Panc1 (cell line): ENCODE results near the gene TM7SF3. TPM values are rescaled to one million over a fixed set of nuclear protein-coding genes. Genes with fewer than 3 reads are reported as not detected.
"Not testable (repeated sequence)": the region's sequence is repeated elsewhere in the genome, so short reads cannot be mapped to it uniquely, and the experiment has no call there.

Source experiments
- ATAC-seq: fragments of 200-7000 bp; cut with Tn5 transposase; 2 replicates; pipeline ENCODE4 v1.9.1; 2020; ENCODE audit warnings: mild to moderate bottlenecking, moderate library complexity
- BruUV-seq: library from RNA; stranded (reverse); fragments of 400-500 nt; replicated peaks from 2 replicates; lab custom pipeline; 2021; lab: Mats Ljungman, UMichigan
- CTCF ChIA-PET: fragments of 300-600 bp; sonication (Branson Sonifier 250); formaldehyde crosslinking; loops from one replicate; lab custom pipeline; 2022; ENCODE audit warnings: antibody characterized with exemption; lab: Charles Lee
- POLR2A ChIA-PET: fragments of 300-600 bp; sonication (Branson Sonifier 250); formaldehyde crosslinking; loops from one replicate; lab custom pipeline; 2022; ENCODE audit warnings: antibody characterized with exemption; lab: Charles Lee
- DNase-seq: peaks from one replicate; pipeline ENCODE4 v3.0.0-alpha.2; 2010; ENCODE audit warnings: low read depth, low spot score
- H3K27ac ChIP-seq: 2 replicates; pipeline ENCODE4 v1.5.1; 2011; ENCODE audit warnings: mild to moderate bottlenecking, low read length, inconsistent platforms
- H3K27me3 ChIP-seq: fragments of 200-500 bp; sonication (Bioruptor generic); 2 replicates; pipeline ENCODE4 v1.6.0; 2014; ENCODE audit warnings: low read length, inconsistent platforms; ENCODE audit not compliant: control insufficient read depth, insufficient read depth
- H3K36me3 ChIP-seq: fragments of 200-500 bp; sonication (Bioruptor generic); 2 replicates; pipeline ENCODE4 v1.5.1; 2014; ENCODE audit warnings: inconsistent platforms, mild to moderate bottlenecking, low read length, moderate library complexity; ENCODE audit not compliant: control insufficient read depth, insufficient read depth
- H3K4me1 ChIP-seq: 2 replicates; pipeline ENCODE4 v1.5.1; 2011; ENCODE audit warnings: inconsistent platforms, mild to moderate bottlenecking, low read length, moderate library complexity; ENCODE audit not compliant: control insufficient read depth, insufficient read depth
- H3K4me3 ChIP-seq, 2 experiments: 2 replicates each; pipeline ENCODE4 v1.5.1; 2011 to 2012; ENCODE audit warnings: low read depth in 2 of 2, low read length in 2 of 2, mild to moderate bottlenecking in 2 of 2, inconsistent platforms in 1 of 2, moderate library complexity in 1 of 2
- H3K9me3 ChIP-seq: fragments of 200-500 bp; sonication (Bioruptor generic); 2 replicates; pipeline ENCODE4 v1.5.1; 2014; ENCODE audit warnings: low read depth, mild to moderate bottlenecking, inconsistent platforms, low read length, moderate library complexity; ENCODE audit not compliant: control insufficient read depth, insufficient read depth
- CTCF ChIP-seq: fragments of 450-650 bp; IDR thresholded peaks from 2 replicates; pipeline ENCODE4 v1.5.1; 2017; ENCODE audit warnings: mild to moderate bottlenecking
- POLR2AphosphoS5 ChIP-seq: IDR thresholded peaks from 2 replicates; pipeline ENCODE4 v1.6.1; 2012; ENCODE audit warnings: mild to moderate bottlenecking, low read depth, low read length, moderate library complexity
- REST ChIP-seq, 2 experiments: IDR thresholded peaks; 2 replicates each; pipeline ENCODE4 v1.6.1; 2011 to 2012; ENCODE audit warnings: low read depth in 2 of 2, control low read depth in 1 of 2, low read length in 1 of 2, mild to moderate bottlenecking in 1 of 2, moderate library complexity in 1 of 2; ENCODE audit not compliant: insufficient read depth in 1 of 2
- SIN3A ChIP-seq: IDR thresholded peaks from 2 replicates; pipeline ENCODE4 v1.6.1; 2012; ENCODE audit warnings: low read depth, mild to moderate bottlenecking, low read length, moderate library complexity, borderline replicate concordance; ENCODE audit not compliant: insufficient read depth
- TCF7L2 ChIP-seq: IDR thresholded peaks from 2 replicates; pipeline ENCODE4 v1.6.1; 2011; ENCODE audit warnings: mild to moderate bottlenecking, low read depth, low read length, inconsistent platforms
- in situ Hi-C: cut with HindIII; loops from 2 replicates; pipeline ENCODE4 v1.10.0; 2016; ENCODE audit warnings: low sequenced_read_pairs, low pct_unique_long_range_greater_than_20kb
- intact Hi-C: fragments of 100-400 bp; cut with micrococcal nuclease; formaldehyde crosslinking; loops from one replicate; pipeline ENCODE4 v1.10.0; 2022; ENCODE audit not compliant: unreplicated experiment
- total RNA-seq: library from RNA; stranded (reverse); gene quantifications from one replicate; pipeline ENCODE4 v1.2.1, GENCODE V29; 2021; ENCODE audit not compliant: unreplicated experiment

Gene TM7SF3
- total RNA-seq, 1 experiment from 2014 or later = 59.8 TPM

DNA sequence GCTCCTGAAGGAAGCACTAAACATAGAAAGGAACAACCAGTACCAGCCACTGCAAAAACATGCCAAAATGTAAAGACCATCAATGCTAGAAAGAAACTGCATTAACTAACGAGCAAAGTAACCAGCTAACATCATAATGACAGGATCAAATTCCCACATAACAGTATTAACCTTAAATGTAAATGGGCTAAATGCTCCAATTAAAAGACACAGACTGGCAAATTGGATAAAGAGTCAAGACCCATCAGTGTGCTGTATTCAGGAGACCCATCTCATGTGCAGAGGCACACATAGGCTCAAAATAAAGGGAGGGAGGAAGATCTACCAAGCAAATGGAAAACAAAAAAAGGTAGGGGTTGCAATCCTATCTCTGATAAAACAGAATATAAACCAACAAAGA, 27.8 kb upstream of the TM7SF3 start:
- H3K27me3 ChIP-seq, POLR2A ChIA-PET, DNase-seq, H3K9me3 ChIP-seq, H3K4me3 ChIP-seq, ATAC-seq, in situ Hi-C loops, H3K36me3 ChIP-seq, H3K4me1 ChIP-seq, H3K27ac ChIP-seq, CTCF ChIA-PET, BruUV-seq: not testable (repeated sequence)
- intact Hi-C loops = loop anchor here (5.0 kb wide), 1 partner anchor 100 kb away; no protein-coding TSS in a partner anchor

DNA sequence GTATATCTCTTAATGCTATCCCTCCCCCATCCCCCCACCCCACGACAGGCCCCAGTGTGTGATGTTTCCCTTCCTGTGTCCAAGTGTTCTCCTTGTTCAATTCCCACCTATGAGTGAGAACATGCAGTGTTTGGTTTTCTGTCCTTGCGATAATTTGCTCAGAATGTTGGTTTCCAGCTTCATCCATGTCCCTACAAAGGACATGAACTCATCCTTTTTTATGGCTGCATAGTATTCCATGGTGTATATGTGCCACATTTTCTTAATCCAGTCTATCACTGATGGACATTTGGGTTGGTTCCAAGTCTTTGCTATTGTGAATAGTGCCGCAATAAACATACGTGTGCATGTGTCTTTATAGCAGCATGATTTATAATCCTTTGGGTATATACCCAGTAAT, 26.5 kb upstream of the TM7SF3 start:
- CTCF ChIA-PET, POLR2A ChIA-PET, H3K27ac ChIP-seq, H3K27me3 ChIP-seq, H3K9me3 ChIP-seq, BruUV-seq, DNase-seq, ATAC-seq, H3K4me1 ChIP-seq, in situ Hi-C loops, H3K4me3 ChIP-seq, H3K36me3 ChIP-seq: not testable (repeated sequence)
- intact Hi-C loops = loop anchor here (5.0 kb wide), 1 partner anchor 102 kb away; no protein-coding TSS in a partner anchor

GRCh38 chr12:27034607-27035293, 20.6 kb upstream of the TM7SF3 start:
- ATAC-seq = no peak
- Histone ChIP-seq H3K36me3 (peaks cover 11% of the 10 kb centered on the region; the same call in 1 of the 2 replicates), H3K9me3 (no peaks in the 10 kb centered on the region), H3K4me3 (no peak overlapping the region), H3K4me1 (no peaks in the 10 kb centered on the region), H3K27ac (no peak overlapping the region), H3K27me3 (no peaks in the 10 kb centered on the region)
- in situ Hi-C loops = no loop called here
- ChIA-PET CTCF (interaction anchor here (0.6 kb wide), 1 partner anchor 369 kb away, joined by 5 read pairs; no protein-coding TSS in a partner anchor), POLR2A (interaction anchor here (0.7 kb wide), 1 partner anchor 10 kb away, joined by 3 read pairs; no protein-coding TSS in a partner anchor)
- TF ChIP-seq REST (IDR thresholded peaks at IDR 0.05; ENCODE audit: insufficient read depth in 1 of 2, low read depth in 2 of 2, low read length in 1 of 2) = no peak
- no peak for TF ChIP-seq POLR2AphosphoS5
- no TSS peak for BruUV-seq
- intact Hi-C loops = loop anchor here (5.0 kb wide), 1 partner anchor 273 kb away; no protein-coding TSS in a partner anchor
- DNase-seq = no peak

GRCh38 chr12:27032679-27033078, 18.5 kb upstream of the TM7SF3 start:
- DNase-seq = no peak
- intact Hi-C loops = no loop called here
- Histone ChIP-seq H3K27me3 (no peaks in the 10 kb centered on the region), H3K9me3 (no peaks in the 10 kb centered on the region), H3K4me1 (no peaks in the 10 kb centered on the region), H3K27ac (no peak overlapping the region), H3K36me3 (peaks cover 26% of the 10 kb centered on the region), H3K4me3 (no peak overlapping the region)
- TF ChIP-seq REST (IDR thresholded peaks at IDR 0.05; ENCODE audit: insufficient read depth in 1 of 2, low read depth in 2 of 2, low read length in 1 of 2) = no peak
- TF ChIP-seq SIN3A = no peak
- TF ChIP-seq TCF7L2 = no peak
- no peak for TF ChIP-seq POLR2AphosphoS5
- TF ChIP-seq CTCF = no peak
- in situ Hi-C loops = no loop called here
- POLR2A ChIA-PET = no interaction called here
- no peak for ATAC-seq
- no TSS peak for BruUV-seq
- CTCF ChIA-PET = no interaction called here
